WI38 (cell line): ENCODE results near the gene DAZAP1.

Experiments used
- H3K4me3 ChIP-seq: 2 replicates; pipeline ENCODE4 v1.5.1; 2011; ENCODE audit warnings: low read depth, mild to moderate bottlenecking, control low read depth, low read length
- CTCF ChIP-seq: IDR thresholded peaks from 2 replicates; pipeline ENCODE4 v1.5.1; 2012; ENCODE audit warnings: low read depth, mild to moderate bottlenecking, control low read depth, low read length

DAZAP1 gene

GRCh38 chr19:1373042-1373533 lies 34.3 kb upstream of the DAZAP1 start:
- no peak for TF ChIP-seq CTCF
- H3K4me3 ChIP-seq, result no peak overlapping the region

GRCh38 chr19:1373534-1374249 lies 33.7 kb upstream of the DAZAP1 start:
- H3K4me3 ChIP-seq, result no peak overlapping the region
- TF ChIP-seq CTCF, result no peak

GRCh38 chr19:1374250-1374577 lies 33.2 kb upstream of the DAZAP1 start:
- no peak overlapping the region for H3K4me3 ChIP-seq
- TF ChIP-seq CTCF, result no peak

- no peak for TF ChIP-seq CTCF
- no peak overlapping the region for H3K4me3 ChIP-seq
These were observed 31.0 kb upstream of the DAZAP1 start for GRCh38 chr19:1376415-1376805.

- TF ChIP-seq CTCF, result no peak
- no peak overlapping the region for H3K4me3 ChIP-seq
These were observed 30.0 kb upstream of the DAZAP1 start for GRCh38 chr19:1377176-1377964.

- H3K4me3 ChIP-seq, result no peak overlapping the region
- TF ChIP-seq CTCF, result no peak
These were observed 29.2 kb upstream of the DAZAP1 start for GRCh38 chr19:1377965-1378785.
